ENCODE results near the gene SPIRE2. TPM values are rescaled to one million over a fixed set of nuclear protein-coding genes. Genes with fewer than 3 reads are reported as not detected.

SPIRE2 gene
- total and polyA plus RNA-seq, 9 of the 15 experiments (the other 6 are each of a cell fraction or from before 2014, with no cell fraction given) = 0.70 to 7.5 (median 4.6) TPM

DNA sequence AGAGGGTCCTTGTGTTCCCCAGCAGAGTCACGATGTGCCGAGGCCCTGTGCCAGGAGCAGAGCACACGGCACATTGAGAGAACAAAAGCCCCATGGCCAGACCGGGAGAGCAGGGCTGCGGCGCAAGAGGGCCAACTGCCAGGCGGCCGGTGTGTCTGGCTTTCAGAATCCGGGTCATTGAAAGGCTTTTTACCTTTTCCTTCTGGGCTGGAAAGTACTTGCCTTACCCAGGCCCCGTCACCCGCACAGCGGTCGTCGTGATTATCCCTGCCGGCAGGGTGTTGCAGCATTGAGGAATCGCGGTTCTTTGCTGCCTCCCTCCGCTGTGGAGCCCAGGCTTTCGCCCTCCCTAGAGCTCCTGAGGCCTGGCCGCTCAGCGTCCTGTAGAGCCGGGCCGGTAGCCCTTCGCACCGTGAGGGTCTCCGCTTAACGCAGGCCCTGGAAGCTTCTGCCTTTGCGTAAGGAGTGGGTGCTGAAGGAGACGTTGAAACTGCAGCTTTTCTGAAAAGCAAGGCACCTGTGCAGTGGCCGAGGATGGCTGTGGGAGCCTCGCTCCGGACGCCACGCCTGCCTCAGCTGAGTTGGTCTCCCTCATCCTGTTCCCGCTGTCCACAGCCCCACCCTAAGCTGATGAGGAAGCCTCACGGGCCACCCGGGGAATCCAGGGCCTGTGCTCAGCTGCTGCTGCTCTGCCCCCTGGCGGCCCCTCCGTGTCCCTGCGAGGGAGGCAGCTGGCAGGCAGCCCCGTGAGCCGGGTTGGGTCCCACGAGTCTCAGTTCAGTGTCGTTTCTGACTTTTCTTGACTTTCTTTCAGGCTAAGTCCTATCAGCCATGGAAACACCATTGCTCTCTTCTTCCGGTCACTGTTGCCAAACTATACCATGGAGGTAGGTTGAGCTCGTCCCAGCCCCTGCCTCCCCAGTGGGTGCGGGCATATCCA is 81.8 kb downstream of the SPIRE2 start (continued):
- TF ChIP-seq GATAD2B (IDR thresholded peaks at IDR 0.05; ENCODE audit: borderline replicate concordance) (no peak), OTX1 (CRISPR knock-in tag; IDR thresholded peaks at IDR 0.05) (no peak), ZNF780A (CRISPR knock-in tag; IDR thresholded peaks at IDR 0.05) (no peak), KLF16 (IDR thresholded peaks at IDR 0.05) (peak; percentile 54; the same call in 1 of the 2 replicates), XRCC5 (IDR thresholded peaks at IDR 0.05; ENCODE audit: low read depth, low read length) (peak; percentile 88), MEF2D (tag; conservative IDR thresholded peaks at IDR 0.05; ENCODE audit: low read depth) (no peak), ETV1 (tag; conservative IDR thresholded peaks at IDR 0.05; ENCODE audit: low read depth) (no peak), ZNF408 (CRISPR knock-in tag; IDR thresholded peaks at IDR 0.05; ENCODE audit: low read depth) (no peak), ZNF561 (CRISPR knock-in tag; conservative IDR thresholded peaks at IDR 0.05) (no peak), NFATC3 (IDR thresholded peaks at IDR 0.05) (no peak), ZNF311 (CRISPR knock-in tag; IDR thresholded peaks at IDR 0.05) (no peak), ZNF23 (CRISPR knock-in tag; IDR thresholded peaks at IDR 0.05) (no peak), KDM2B (CRISPR knock-in tag; IDR thresholded peaks at IDR 0.05) (no peak), ZNF785 (CRISPR knock-in tag; IDR thresholded peaks at IDR 0.05) (no peak), MCM5 (IDR thresholded peaks at IDR 0.05; ENCODE audit: low read depth) (no peak), ZBTB17 (CRISPR knock-in tag; IDR thresholded peaks at IDR 0.05) (no peak), RNF2 (IDR thresholded peaks at IDR 0.05) (no peak), MYNN (IDR thresholded peaks at IDR 0.05) (peak; percentile 63; the same call in 1 of the 2 replicates), MYNN (CRISPR knock-in tag; IDR thresholded peaks at IDR 0.05) (no peak)
- TF ChIP-seq, protein P1, sequence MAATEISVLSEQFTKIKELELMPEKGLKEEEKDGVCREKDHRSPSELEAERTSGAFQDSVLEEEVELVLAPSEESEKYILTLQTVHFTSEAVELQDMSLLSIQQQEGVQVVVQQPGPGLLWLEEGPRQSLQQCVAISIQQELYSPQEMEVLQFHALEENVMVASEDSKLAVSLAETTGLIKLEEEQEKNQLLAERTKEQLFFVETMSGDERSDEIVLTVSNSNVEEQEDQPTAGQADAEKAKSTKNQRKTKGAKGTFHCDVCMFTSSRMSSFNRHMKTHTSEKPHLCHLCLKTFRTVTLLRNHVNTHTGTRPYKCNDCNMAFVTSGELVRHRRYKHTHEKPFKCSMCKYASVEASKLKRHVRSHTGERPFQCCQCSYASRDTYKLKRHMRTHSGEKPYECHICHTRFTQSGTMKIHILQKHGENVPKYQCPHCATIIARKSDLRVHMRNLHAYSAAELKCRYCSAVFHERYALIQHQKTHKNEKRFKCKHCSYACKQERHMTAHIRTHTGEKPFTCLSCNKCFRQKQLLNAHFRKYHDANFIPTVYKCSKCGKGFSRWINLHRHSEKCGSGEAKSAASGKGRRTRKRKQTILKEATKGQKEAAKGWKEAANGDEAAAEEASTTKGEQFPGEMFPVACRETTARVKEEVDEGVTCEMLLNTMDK (IDR thresholded peaks at IDR 0.05; ENCODE audit: borderline replicate concordance, insufficient read depth, low read depth, low read length, poor library complexity, severe bottlenecking) = peak; percentile 97
- TF ChIP-seq, protein P2, sequence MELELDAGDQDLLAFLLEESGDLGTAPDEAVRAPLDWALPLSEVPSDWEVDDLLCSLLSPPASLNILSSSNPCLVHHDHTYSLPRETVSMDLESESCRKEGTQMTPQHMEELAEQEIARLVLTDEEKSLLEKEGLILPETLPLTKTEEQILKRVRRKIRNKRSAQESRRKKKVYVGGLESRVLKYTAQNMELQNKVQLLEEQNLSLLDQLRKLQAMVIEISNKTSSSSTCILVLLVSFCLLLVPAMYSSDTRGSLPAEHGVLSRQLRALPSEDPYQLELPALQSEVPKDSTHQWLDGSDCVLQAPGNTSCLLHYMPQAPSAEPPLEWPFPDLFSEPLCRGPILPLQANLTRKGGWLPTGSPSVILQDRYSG (tag; conservative IDR thresholded peaks at IDR 0.05; ENCODE audit: low read depth) = no peak
- TF ChIP-seq, protein P3, sequence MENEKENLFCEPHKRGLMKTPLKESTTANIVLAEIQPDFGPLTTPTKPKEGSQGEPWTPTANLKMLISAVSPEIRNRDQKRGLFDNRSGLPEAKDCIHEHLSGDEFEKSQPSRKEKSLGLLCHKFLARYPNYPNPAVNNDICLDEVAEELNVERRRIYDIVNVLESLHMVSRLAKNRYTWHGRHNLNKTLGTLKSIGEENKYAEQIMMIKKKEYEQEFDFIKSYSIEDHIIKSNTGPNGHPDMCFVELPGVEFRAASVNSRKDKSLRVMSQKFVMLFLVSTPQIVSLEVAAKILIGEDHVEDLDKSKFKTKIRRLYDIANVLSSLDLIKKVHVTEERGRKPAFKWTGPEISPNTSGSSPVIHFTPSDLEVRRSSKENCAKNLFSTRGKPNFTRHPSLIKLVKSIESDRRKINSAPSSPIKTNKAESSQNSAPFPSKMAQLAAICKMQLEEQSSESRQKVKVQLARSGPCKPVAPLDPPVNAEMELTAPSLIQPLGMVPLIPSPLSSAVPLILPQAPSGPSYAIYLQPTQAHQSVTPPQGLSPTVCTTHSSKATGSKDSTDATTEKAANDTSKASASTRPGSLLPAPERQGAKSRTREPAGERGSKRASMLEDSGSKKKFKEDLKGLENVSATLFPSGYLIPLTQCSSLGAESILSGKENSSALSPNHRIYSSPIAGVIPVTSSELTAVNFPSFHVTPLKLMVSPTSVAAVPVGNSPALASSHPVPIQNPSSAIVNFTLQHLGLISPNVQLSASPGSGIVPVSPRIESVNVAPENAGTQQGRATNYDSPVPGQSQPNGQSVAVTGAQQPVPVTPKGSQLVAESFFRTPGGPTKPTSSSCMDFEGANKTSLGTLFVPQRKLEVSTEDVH (IDR thresholded peaks at IDR 0.05; ENCODE audit: low read depth, partially characterized antibody) = peak; percentile 36
- TF ChIP-seq, protein P4, sequence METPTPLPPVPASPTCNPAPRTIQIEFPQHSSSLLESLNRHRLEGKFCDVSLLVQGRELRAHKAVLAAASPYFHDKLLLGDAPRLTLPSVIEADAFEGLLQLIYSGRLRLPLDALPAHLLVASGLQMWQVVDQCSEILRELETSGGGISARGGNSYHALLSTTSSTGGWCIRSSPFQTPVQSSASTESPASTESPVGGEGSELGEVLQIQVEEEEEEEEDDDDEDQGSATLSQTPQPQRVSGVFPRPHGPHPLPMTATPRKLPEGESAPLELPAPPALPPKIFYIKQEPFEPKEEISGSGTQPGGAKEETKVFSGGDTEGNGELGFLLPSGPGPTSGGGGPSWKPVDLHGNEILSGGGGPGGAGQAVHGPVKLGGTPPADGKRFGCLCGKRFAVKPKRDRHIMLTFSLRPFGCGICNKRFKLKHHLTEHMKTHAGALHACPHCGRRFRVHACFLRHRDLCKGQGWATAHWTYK (CRISPR knock-in tag; IDR thresholded peaks at IDR 0.05) = no peak

All from K562 (cell line).